OCI-LY7 (cell line): Measurements from ENCODE around the gene DOCK7.

Experiments used
- EZH2phosphoT487 ChIP-seq: fragments of 200-600 bp; sonication (generic); IDR thresholded peaks from 2 replicates; pipeline ENCODE4 v1.6.1; 2018; ENCODE audit warnings: low read depth, borderline replicate concordance, mild to moderate bottlenecking, mixed run types, antibody characterized with exemption, low read length, moderate library complexity, mixed read lengths
- TF ChIP-seq, protein P1 (sequence below): fragments of 200-600 bp; sonication (generic); conservative IDR thresholded peaks from 2 replicates; pipeline ENCODE4 v1.5.1; 2014; ENCODE audit warnings: mild to moderate bottlenecking, antibody characterized with exemption, low read length, moderate library complexity, mixed read lengths

- TF ChIP-seq, protein P1, sequence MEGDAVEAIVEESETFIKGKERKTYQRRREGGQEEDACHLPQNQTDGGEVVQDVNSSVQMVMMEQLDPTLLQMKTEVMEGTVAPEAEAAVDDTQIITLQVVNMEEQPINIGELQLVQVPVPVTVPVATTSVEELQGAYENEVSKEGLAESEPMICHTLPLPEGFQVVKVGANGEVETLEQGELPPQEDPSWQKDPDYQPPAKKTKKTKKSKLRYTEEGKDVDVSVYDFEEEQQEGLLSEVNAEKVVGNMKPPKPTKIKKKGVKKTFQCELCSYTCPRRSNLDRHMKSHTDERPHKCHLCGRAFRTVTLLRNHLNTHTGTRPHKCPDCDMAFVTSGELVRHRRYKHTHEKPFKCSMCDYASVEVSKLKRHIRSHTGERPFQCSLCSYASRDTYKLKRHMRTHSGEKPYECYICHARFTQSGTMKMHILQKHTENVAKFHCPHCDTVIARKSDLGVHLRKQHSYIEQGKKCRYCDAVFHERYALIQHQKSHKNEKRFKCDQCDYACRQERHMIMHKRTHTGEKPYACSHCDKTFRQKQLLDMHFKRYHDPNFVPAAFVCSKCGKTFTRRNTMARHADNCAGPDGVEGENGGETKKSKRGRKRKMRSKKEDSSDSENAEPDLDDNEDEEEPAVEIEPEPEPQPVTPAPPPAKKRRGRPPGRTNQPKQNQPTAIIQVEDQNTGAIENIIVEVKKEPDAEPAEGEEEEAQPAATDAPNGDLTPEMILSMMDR: no peak
- TF ChIP-seq EZH2phosphoT487: no peak
Observed at GRCh38 chr1:62426794-62427193, 261.4 kb downstream of the DOCK7 start.
